Effector memory CD4-positive, alpha-beta T cell (primary cell): Measurements from ENCODE around the gene NFASC.

Source experiments
- DNase-seq, 3 donors: peaks; one replicate each; pipeline ENCODE4 v3.0.0-alpha.2; 2020
- H3K27ac ChIP-seq: 2 replicates; pipeline ENCODE4 v1.7.0; 2013; ENCODE audit warnings: mild to moderate bottlenecking, low read length, moderate library complexity; ENCODE audit not compliant: insufficient read depth, poor library complexity, severe bottlenecking
- H3K27me3 ChIP-seq: replicated peaks from 2 replicates; pipeline ENCODE4 v1.7.0; 2013; ENCODE audit warnings: mild to moderate bottlenecking, low read length; ENCODE audit not compliant: insufficient read depth, control insufficient read depth, poor library complexity, severe bottlenecking
- H3K36me3 ChIP-seq: 2 replicates; pipeline ENCODE4 v1.7.0; 2013; ENCODE audit warnings: mild to moderate bottlenecking, low read length, moderate library complexity; ENCODE audit not compliant: control insufficient read depth, insufficient read depth
- H3K4me1 ChIP-seq: 2 replicates; pipeline ENCODE4 v1.7.0; 2013; ENCODE audit warnings: low read length, mild to moderate bottlenecking; ENCODE audit not compliant: control insufficient read depth, insufficient read depth, poor library complexity, severe bottlenecking
- H3K4me3 ChIP-seq: 2 replicates; pipeline ENCODE4 v1.7.0; 2013; ENCODE audit warnings: low read length, low read depth, mild to moderate bottlenecking; ENCODE audit not compliant: insufficient read depth, poor library complexity, severe bottlenecking
- H3K9me3 ChIP-seq: 2 replicates; pipeline ENCODE4 v1.7.0; 2013; ENCODE audit warnings: mild to moderate bottlenecking, low read length, moderate library complexity; ENCODE audit not compliant: control insufficient read depth

NFASC gene

GRCh38 chr1:205068457-205069040 is 197.9 kb downstream of the NFASC start:
- no peak overlapping the region for H3K27ac ChIP-seq
- no peak overlapping the region for H3K4me3 ChIP-seq
- no peaks in the 10 kb centered on the region for H3K4me1 ChIP-seq
- H3K36me3 ChIP-seq, result no peaks in the 10 kb centered on the region
- no peak for DNase-seq
- no peaks in the 10 kb centered on the region for H3K27me3 ChIP-seq
- H3K9me3 ChIP-seq, result no peaks in the 10 kb centered on the region

- Histone ChIP-seq H3K4me1 (no peaks in the 10 kb centered on the region), H3K27ac (no peak overlapping the region), H3K9me3 (no peaks in the 10 kb centered on the region), H3K36me3 (no peaks in the 10 kb centered on the region), H3K4me3 (no peak overlapping the region), H3K27me3 (no peaks in the 10 kb centered on the region)
- DNase-seq, result no peak
Measured at GRCh38 chr1:205069371-205070125, 198.9 kb downstream of the NFASC start.

DNA sequence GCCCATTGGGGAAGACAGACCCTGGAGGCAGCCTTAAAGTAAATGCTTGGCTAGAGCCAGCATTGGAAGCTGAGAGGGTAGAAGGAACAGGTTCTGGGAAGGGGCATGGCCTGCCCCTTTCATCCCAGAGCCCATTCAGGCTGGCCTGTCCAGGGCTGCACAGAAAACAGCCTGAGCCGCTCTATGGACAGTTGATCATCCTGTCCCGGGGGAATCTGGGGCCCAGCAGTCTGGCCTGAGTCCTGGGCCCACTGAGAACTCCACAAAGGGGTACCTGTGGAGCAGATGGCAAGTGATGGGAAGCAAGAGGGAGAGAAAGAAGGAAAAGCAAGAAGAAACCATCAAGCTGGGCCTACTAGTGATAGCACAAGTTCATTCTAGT is 200.4 kb downstream of the NFASC start:
- H3K27ac ChIP-seq, result no peak overlapping the region
- H3K4me3 ChIP-seq, result no peak overlapping the region
- no peak for DNase-seq
- H3K27me3 ChIP-seq, result no peaks in the 10 kb centered on the region
- no peaks in the 10 kb centered on the region for H3K4me1 ChIP-seq
- H3K9me3 ChIP-seq, result no peaks in the 10 kb centered on the region
- no peaks in the 10 kb centered on the region for H3K36me3 ChIP-seq

- Histone ChIP-seq H3K4me3 (no peak overlapping the region), H3K9me3 (no peaks in the 10 kb centered on the region), H3K27me3 (no peaks in the 10 kb centered on the region), H3K4me1 (no peaks in the 10 kb centered on the region), H3K36me3 (no peaks in the 10 kb centered on the region), H3K27ac (no peak overlapping the region)
- no peak for DNase-seq
Measured at GRCh38 chr1:205071801-205072200, 201.1 kb downstream of the NFASC start.

- no peaks in the 10 kb centered on the region for H3K27me3 ChIP-seq
- no peaks in the 10 kb centered on the region for H3K4me1 ChIP-seq
- no peaks in the 10 kb centered on the region for H3K36me3 ChIP-seq
- H3K9me3 ChIP-seq, result no peaks in the 10 kb centered on the region
- no peak overlapping the region for H3K4me3 ChIP-seq
- H3K27ac ChIP-seq, result no peak overlapping the region
- DNase-seq, result no peak
Measured at GRCh38 chr1:205072286-205072685, 201.6 kb downstream of the NFASC start.
